Ectodermal cell (in vitro differentiated cells): ENCODE data around the gene C16orf95.

Experiments
- H3K27ac ChIP-seq: 2 replicates; pipeline ENCODE4 v1.7.0; 2013; ENCODE audit warnings: mild to moderate bottlenecking, low read depth, low read length; ENCODE audit not compliant: insufficient read depth, poor library complexity, severe bottlenecking
- H3K27me3 ChIP-seq: 2 replicates; pipeline ENCODE4 v1.7.0; 2013; ENCODE audit warnings: mild to moderate bottlenecking, low read length; ENCODE audit not compliant: insufficient read depth, control insufficient read depth, poor library complexity, severe bottlenecking
- H3K36me3 ChIP-seq: one replicate; pipeline ENCODE4 v1.7.0; 2013; ENCODE audit warnings: low read length; ENCODE audit not compliant: control insufficient read depth, insufficient read depth
- H3K4me1 ChIP-seq: one replicate; pipeline ENCODE4 v1.7.0; 2013; ENCODE audit warnings: low read length; ENCODE audit not compliant: control insufficient read depth, insufficient read depth
- H3K4me3 ChIP-seq: 2 replicates; pipeline ENCODE4 v1.7.0; 2013; ENCODE audit warnings: low read depth, low read length, control low read depth; ENCODE audit not compliant: insufficient read depth
- H3K9me3 ChIP-seq: 2 replicates; pipeline ENCODE4 v1.7.0; 2013; ENCODE audit warnings: mild to moderate bottlenecking, low read length, moderate library complexity; ENCODE audit not compliant: control insufficient read depth
- WGBS, 2 experiments: methylation state at CpG; one replicate each; pipeline ENCODE4 v1.1.7; 2013; ENCODE audit warnings: missing lambda C conversion rate in 2 of 2; 5-methylcytosine and 5-hydroxymethylcytosine counted together

Gene C16orf95

DNA sequence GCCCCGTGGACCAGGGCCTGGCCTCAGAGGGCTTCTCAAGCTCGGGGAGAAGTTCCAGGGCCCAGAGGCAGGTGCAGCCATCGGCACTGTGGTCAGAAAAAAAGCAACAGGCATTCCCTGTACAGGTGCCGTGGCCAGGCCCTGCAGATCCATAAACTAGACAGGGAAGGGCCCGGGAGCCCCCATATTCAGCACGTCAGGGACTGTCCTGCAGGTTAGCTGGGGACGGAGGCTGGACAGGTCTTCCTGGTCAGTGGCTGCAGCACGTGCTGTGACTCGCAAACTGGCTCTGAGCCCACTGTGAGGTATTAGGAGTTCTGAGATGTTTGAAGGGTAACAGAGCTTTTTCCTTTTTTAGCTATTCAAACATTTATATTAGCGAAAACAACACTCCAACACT lies 15.0 kb upstream of the C16orf95 start:
- Histone ChIP-seq H3K36me3 (no peaks in the 10 kb centered on the region), H3K4me1 (no peaks in the 10 kb centered on the region), H3K27ac (no peak overlapping the region), H3K9me3 (no peaks in the 10 kb centered on the region), H3K27me3 (no peaks in the 10 kb centered on the region), H3K4me3 (no peak overlapping the region)
- 95% methylated on average over 10 of the region's 10 CpGs for WGBS, 2 experiments

DNA sequence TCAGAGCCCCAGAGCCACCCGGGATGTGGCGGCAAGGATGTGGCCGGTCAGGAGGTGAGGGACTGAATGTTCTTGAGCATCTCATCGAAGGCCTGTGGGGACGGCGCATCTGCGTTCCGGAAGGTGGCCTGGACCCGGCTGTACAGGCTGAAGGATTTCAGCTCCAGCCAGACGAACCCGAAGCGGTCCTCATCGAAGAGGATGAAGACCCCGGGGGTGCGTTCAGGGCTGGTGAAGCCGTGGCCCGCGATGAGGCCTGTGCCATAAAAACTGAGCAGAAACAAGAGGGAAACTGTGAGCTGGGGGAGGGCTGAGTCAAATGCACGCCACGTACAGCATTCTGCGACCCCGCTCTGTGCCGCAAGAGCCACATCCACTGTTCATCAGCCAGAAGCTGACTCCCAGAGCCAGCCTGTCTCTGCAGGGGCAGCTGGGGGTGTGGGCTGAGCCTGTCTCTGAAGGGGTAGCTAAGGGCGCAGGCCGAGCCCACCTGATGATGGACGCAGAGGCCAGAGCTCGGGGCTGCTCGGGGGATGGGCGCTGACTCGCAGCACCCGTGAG lies 14.1 kb upstream of the C16orf95 start:
- Histone ChIP-seq H3K9me3 (no peaks in the 10 kb centered on the region), H3K27me3 (no peaks in the 10 kb centered on the region), H3K4me1 (no peaks in the 10 kb centered on the region), H3K27ac (no peak overlapping the region), H3K4me3 (no peak overlapping the region), H3K36me3 (no peaks in the 10 kb centered on the region)
- WGBS, 2 experiments, result 94 to 95% methylated on average over 31 of the region's 31 CpGs

DNA sequence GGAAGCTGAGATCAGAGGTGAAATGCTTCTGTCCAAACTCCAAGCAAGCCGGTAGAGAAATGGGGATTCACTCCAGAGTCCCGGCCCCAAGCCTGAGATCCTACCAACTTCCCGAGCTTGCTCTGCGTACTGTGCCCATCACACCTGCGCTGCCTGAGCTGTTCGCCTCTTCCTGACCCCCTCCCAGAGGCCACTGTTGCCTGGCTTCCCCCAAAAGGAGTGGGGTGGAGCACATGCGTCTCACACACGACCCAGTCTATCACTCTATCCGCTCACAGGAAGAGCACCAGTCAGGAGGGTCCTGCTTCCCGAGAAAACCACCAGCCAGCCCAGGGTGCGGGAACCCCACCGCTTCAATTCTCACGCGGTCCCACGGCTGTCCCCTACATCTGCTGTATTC lies 13.5 kb upstream of the C16orf95 start:
- H3K4me3 ChIP-seq, result no peak overlapping the region
- WGBS, 2 experiments, result 88 to 90% methylated on average over 15 of the region's 15 CpGs
- H3K36me3 ChIP-seq, result no peaks in the 10 kb centered on the region
- no peak overlapping the region for H3K27ac ChIP-seq
- H3K4me1 ChIP-seq, result no peaks in the 10 kb centered on the region
- H3K9me3 ChIP-seq, result no peaks in the 10 kb centered on the region
- no peaks in the 10 kb centered on the region for H3K27me3 ChIP-seq

DNA sequence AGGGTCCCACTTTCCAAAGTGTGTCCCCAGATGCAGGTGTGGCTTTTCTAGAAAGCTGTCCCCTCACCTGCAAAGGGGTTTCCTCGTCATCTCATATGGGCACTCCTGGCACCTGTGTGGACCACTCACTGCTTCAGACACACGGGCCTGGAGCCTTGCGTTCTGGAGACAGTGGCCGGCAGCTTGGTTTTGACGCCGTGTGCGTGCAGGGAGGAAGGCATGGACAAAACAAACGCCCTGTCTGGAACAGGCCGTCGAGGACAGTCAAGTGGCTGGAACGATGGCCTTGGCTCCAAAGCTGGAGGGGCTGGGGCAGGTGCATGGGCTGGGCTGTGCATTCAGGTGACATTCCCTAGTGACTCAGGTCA lies 13.0 kb upstream of the C16orf95 start:
- no peaks in the 10 kb centered on the region for H3K9me3 ChIP-seq
- no peak overlapping the region for H3K27ac ChIP-seq
- WGBS, 2 experiments, result 97% methylated on average over 11 of the region's 11 CpGs
- H3K27me3 ChIP-seq, result no peaks in the 10 kb centered on the region
- H3K36me3 ChIP-seq, result no peaks in the 10 kb centered on the region
- H3K4me3 ChIP-seq, result no peak overlapping the region
- H3K4me1 ChIP-seq, result no peaks in the 10 kb centered on the region

DNA sequence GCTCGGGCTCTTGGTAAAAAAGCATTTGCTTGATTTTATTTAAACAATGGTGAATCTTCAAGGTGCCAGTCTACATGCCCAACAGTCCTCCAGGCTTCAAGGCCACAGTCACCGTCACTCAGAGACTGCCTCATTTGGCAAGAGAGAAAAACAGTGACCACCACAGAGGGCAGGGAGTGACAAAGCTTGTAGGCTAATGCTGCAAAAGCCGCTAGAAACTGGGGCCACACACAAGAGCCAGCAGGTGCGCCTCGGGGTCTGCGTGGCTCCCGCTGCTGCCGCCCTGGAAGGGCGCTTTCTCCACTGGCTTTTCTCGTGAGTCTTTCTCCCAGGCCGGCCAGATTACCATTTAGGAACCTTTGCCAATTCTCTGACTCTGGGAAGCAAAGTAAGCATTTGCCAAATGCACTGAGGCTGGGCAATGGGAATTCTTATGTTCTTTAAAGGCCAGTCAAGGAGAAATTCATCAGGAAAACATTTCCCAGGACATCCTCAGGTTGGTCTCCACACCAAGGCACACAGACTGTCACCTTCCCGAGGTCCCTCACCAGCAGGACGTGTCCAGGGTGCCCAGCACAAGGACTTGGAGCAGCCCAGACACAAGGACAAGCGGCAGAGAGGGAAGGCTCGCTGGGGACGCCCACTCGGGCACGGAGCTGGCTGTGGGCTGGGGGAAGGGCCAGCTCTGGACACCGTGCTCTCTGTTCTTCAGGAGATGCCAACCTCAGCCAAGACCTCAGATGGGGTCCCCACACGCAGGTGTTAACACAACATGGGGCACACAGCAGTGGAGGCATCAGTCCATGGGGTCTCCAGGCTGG lies 12.5 kb upstream of the C16orf95 start:
- 96% methylated on average over 20 of the region's 20 CpGs for WGBS, 2 experiments
- Histone ChIP-seq H3K4me3 (no peak overlapping the region), H3K27ac (no peak overlapping the region), H3K27me3 (no peaks in the 10 kb centered on the region), H3K36me3 (no peaks in the 10 kb centered on the region), H3K9me3 (no peaks in the 10 kb centered on the region), H3K4me1 (no peaks in the 10 kb centered on the region)

DNA sequence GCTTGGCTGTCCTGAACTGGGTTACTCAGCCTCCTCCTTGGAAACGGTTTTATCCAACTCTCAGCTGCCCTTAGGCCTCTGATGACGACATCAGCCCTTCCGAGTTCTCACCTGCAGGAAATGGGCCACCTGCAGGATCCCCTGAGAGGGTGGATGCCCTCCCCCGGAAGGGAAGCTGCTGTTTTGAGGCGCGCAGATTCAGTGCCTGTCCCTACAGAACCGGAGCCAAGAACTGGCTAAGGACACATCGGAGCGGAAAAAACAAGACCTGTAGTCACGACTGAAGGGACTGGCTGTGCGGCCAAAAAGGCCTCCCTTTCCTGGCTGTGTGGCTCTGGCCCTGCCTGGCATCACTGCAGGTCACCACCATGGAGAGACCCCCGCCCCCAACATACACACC lies 11.7 kb upstream of the C16orf95 start:
- no peaks in the 10 kb centered on the region for H3K4me1 ChIP-seq
- H3K4me3 ChIP-seq, result no peak overlapping the region
- H3K27me3 ChIP-seq, result no peaks in the 10 kb centered on the region
- no peak overlapping the region for H3K27ac ChIP-seq
- H3K9me3 ChIP-seq, result no peaks in the 10 kb centered on the region
- no peaks in the 10 kb centered on the region for H3K36me3 ChIP-seq
- WGBS, 2 experiments, result 92 to 93% methylated on average over 12 of the region's 12 CpGs

DNA sequence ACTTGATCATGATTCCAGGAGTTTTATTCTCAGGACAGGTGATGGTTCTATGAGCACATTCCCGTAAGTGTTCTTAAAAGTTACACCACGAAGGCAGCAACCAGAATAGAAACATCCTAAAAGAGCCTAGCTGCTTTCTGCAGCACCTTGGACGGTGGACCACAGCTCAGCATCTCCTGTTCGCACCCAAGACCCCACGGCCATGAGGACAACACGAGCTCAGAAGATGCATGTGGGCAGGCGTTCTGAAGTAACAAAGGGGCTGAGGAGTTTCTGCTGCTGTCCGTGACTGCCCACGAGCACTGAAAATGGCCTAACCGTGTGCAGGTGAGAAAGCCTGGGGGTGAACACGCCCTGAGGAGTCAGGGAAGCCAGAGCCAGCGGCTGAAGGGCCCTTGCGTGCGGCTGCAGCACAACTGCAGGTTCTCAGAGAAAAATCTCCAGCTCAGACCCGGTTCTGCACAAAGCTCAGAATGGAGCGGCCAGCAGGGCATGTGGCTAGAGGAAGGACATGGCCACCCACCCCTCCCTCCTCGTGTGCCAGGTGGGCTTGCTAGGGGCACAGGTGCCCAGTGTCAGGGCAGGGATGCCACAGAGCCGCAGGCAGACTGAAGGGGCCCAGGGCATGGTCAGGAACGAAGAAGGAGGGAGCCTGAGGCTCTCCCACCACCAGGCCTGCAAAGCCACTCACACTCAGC lies 10.8 kb upstream of the C16orf95 start:
- Histone ChIP-seq H3K9me3 (no peaks in the 10 kb centered on the region), H3K27me3 (no peaks in the 10 kb centered on the region), H3K36me3 (no peaks in the 10 kb centered on the region), H3K4me1 (no peaks in the 10 kb centered on the region), H3K27ac (no peak overlapping the region), H3K4me3 (no peak overlapping the region)
- WGBS, 2 experiments, result 89 to 90% methylated on average over 19 of the region's 19 CpGs

DNA sequence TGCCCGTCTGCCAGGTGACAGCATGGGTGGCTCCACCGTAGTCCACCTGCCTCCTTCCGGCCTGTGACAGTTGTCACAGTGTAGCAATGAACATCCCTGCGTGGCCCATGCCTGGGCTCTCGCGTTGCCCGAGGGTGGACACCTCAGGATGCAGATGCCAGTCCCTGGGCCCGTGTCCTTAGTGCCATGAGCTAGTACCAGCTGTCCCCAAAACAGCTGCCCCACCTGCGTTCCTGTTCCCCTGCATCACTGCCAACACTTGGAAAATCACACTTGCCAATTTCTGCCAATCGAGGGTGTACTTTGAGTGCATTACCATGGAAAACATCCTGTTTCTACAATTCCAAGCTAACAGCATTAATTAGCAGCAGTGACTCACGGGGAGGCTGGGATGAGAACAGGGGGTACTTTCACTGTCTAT lies 9.0 kb upstream of the C16orf95 start:
- no peaks in the 10 kb centered on the region for H3K27me3 ChIP-seq
- H3K9me3 ChIP-seq, result no peaks in the 10 kb centered on the region
- no peak overlapping the region for H3K27ac ChIP-seq
- no peaks in the 10 kb centered on the region for H3K36me3 ChIP-seq
- H3K4me3 ChIP-seq, result no peak overlapping the region
- WGBS, 2 experiments, result 93 to 94% methylated on average over 11 of the region's 11 CpGs
- no peaks in the 10 kb centered on the region for H3K4me1 ChIP-seq

DNA sequence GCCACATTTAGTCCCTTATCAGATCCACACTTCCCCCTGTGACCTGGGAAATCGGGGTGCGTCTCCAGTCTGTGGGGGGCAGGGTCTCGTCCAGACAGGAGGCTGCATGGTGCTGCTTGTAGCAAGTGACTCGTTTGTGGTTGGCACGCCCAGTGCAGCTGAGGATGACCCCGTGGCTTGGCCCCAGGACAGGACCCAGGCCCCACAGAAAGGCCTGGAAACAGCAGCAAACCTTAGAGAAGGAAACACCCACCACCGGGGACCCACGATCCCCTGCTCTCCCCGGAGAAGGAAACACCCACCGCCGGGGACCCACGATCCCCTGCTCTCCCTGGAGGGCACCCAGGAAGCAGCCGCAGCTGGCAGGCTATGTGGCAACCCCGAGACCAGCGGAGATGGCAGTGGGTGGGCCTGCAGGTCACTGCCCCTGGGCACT lies 8.2 kb upstream of the C16orf95 start:
- Histone ChIP-seq H3K4me1 (no peaks in the 10 kb centered on the region), H3K9me3 (no peaks in the 10 kb centered on the region), H3K27ac (no peak overlapping the region), H3K4me3 (no peak overlapping the region), H3K36me3 (no peaks in the 10 kb centered on the region), H3K27me3 (no peaks in the 10 kb centered on the region)
- 91 to 92% methylated on average over 15 of the region's 15 CpGs for WGBS, 2 experiments
